Keratinocyte (primary cell): ENCODE results near the gene ASB10. TPM values are rescaled to one million over a fixed set of nuclear protein-coding genes. Genes with fewer than 3 reads are reported as not detected.

Experiments used
- DNase-seq: peaks from one replicate; pipeline ENCODE4 v3.0.0-alpha.2; 2011; ENCODE audit warnings: low read depth, missing footprints, low spot score
- FAIRE-seq: peaks from 2 replicates; lab custom pipeline; 2011; peaks lifted over from hg19 to GRCh38; lab: Jason Lieb, UNC
- H2AFZ ChIP-seq: 2 replicates; pipeline ENCODE4 v1.6.0; 2012; ENCODE audit warnings: low read length, control low read depth, inconsistent platforms; ENCODE audit not compliant: control insufficient read depth
- H3K27ac ChIP-seq: 2 replicates; pipeline ENCODE4 v1.5.1; 2011; ENCODE audit warnings: low read length; ENCODE audit not compliant: control insufficient read depth, insufficient read depth
- H3K27me3 ChIP-seq: 3 replicates; pipeline ENCODE4 v1.6.0; 2011; ENCODE audit warnings: low read length; ENCODE audit not compliant: control insufficient read depth, insufficient read depth; ENCODE audit errors: extremely low read depth
- H3K36me3 ChIP-seq, 2 experiments: 2 replicates in 1 of 2; 3 replicates in 1 of 2; pipeline ENCODE4 v1.5.1; 2011; ENCODE audit warnings: low read length in 2 of 2, mild to moderate bottlenecking in 1 of 2; ENCODE audit not compliant: control insufficient read depth in 2 of 2, insufficient read depth in 2 of 2; ENCODE audit errors: extremely low read depth in 1 of 2
- H3K4me1 ChIP-seq: 3 replicates; pipeline ENCODE4 v1.5.1; 2011; ENCODE audit warnings: low read length; ENCODE audit not compliant: control insufficient read depth, insufficient read depth; ENCODE audit errors: extremely low read depth
- H3K4me2 ChIP-seq: 3 replicates; pipeline ENCODE4 v1.6.0; 2011; ENCODE audit warnings: low read depth, low read length; ENCODE audit not compliant: control insufficient read depth, insufficient read depth; ENCODE audit errors: extremely low read depth
- H3K4me3 ChIP-seq, 3 experiments: fragments of 200-600 bp in 1 of 3; sonication (generic) in 1 of 3; 2 replicates in 2 of 3; 3 replicates in 1 of 3; pipeline ENCODE4 v1.5.1; 2011 to 2016; ENCODE audit warnings: low read length in 3 of 3, mild to moderate bottlenecking in 3 of 3, control low read depth in 2 of 3, inconsistent platforms in 1 of 3, low read depth in 1 of 3, mixed read lengths in 1 of 3, mixed run types in 1 of 3, moderate library complexity in 1 of 3; ENCODE audit not compliant: control insufficient read depth in 2 of 3, insufficient read depth in 2 of 3; ENCODE audit errors: extremely low read depth in 1 of 3
- H3K79me2 ChIP-seq: 2 replicates; pipeline ENCODE4 v1.6.0; 2012; ENCODE audit warnings: low read length; ENCODE audit not compliant: control insufficient read depth, insufficient read depth
- H3K9ac ChIP-seq: 3 replicates; pipeline ENCODE4 v1.6.0; 2011; ENCODE audit warnings: low read length; ENCODE audit not compliant: control insufficient read depth, insufficient read depth; ENCODE audit errors: extremely low read depth
- H3K9me1 ChIP-seq: 3 replicates; pipeline ENCODE4 v1.6.0; 2011; ENCODE audit warnings: low read length; ENCODE audit not compliant: control insufficient read depth, insufficient read depth; ENCODE audit errors: extremely low read depth
- H3K9me3 ChIP-seq: 2 replicates; pipeline ENCODE4 v1.5.1; 2012; ENCODE audit warnings: low read depth, low read length; ENCODE audit not compliant: control insufficient read depth
- H4K20me1 ChIP-seq: 3 replicates; pipeline ENCODE4 v1.6.0; 2011; ENCODE audit warnings: low read length; ENCODE audit not compliant: control insufficient read depth, insufficient read depth; ENCODE audit errors: extremely low read depth
- CTCF ChIP-seq, 3 experiments: IDR thresholded peaks in 1 of 3; conservative IDR thresholded peaks in 1 of 3; optimal IDR thresholded peaks in 1 of 3; 2 replicates in 2 of 3; 3 replicates in 1 of 3; pipeline versions ENCODE3 to v1.5.1; 2011; ENCODE audit warnings: low read length in 3 of 3, mild to moderate bottlenecking in 3 of 3, moderate library complexity in 2 of 3, control low read depth in 1 of 3, inconsistent platforms in 1 of 3; ENCODE audit not compliant: insufficient read depth in 2 of 3; ENCODE audit errors: extremely low read depth in 1 of 3
- EZH2 ChIP-seq: IDR thresholded peaks from one replicate; pipeline ENCODE4 v1.6.1; 2012; ENCODE audit warnings: inconsistent platforms, mild to moderate bottlenecking, low read length, moderate library complexity
- dilution Hi-C: fragments of 300-500 bp; cut with MboI; formaldehyde crosslinking; loops from one replicate; pipeline ENCODE4 v1.7.0; 2020; ENCODE audit warnings: low sequenced_read_pairs; ENCODE audit not compliant: extremely low pct_ligation_motif_present
- polyA plus RNA-seq, 5 experiments: library from polyadenylated mRNA; depleted of rRNA in 3 of 5; stranded (reverse) in 3 of 5; stranded (forward) in 1 of 5; unstranded in 1 of 5; fragments of >200 nt; gene quantifications; 1 replicate in 1 of 5; 2 replicates in 3 of 5; 3 replicates in 1 of 5; pipeline versions ENCODE4 v1.2.1 to v1.2.3, GENCODE V29; 2011 to 2012; ENCODE audit warnings: missing spikeins in 2 of 5, low read depth in 1 of 5, low replicate concordance in 1 of 5

Gene ASB10
- polyA plus RNA-seq, 1 donor (not counting 4 experiments of a cell fraction or from before 2014, with no cell fraction given): not detected

- dilution Hi-C loops: no loop called here
- no peak overlapping the region for H3K4me3 ChIP-seq
- TF ChIP-seq CTCF (optimal IDR thresholded peaks at IDR 0.05 in 1 of 3, IDR thresholded peaks at IDR 0.05 in 1 of 3, conservative IDR thresholded peaks at IDR 0.05 in 1 of 3; ENCODE audit: extremely low read depth in 1 of 3, insufficient read depth in 2 of 3, low read length in 3 of 3): no peak
- TF ChIP-seq EZH2: no peak
- peaks cover 10% of the 10 kb centered on the region for H4K20me1 ChIP-seq
- H3K4me1 ChIP-seq: no peaks in the 10 kb centered on the region
- DNase-seq: no peak
- H3K9me3 ChIP-seq: no peaks in the 10 kb centered on the region
- peaks cover 37 to 63% of the 10 kb centered on the region in 2 experiments for H3K36me3 ChIP-seq
- H3K79me2 ChIP-seq: no peaks in the 10 kb centered on the region
- no peak for FAIRE-seq
- H3K9ac ChIP-seq: no peak overlapping the region
- H2AFZ ChIP-seq: no peak overlapping the region
- no peak overlapping the region for H3K4me2 ChIP-seq
- H3K9me1 ChIP-seq: no peaks in the 10 kb centered on the region
- H3K27me3 ChIP-seq: no peaks in the 10 kb centered on the region
- no peak overlapping the region for H3K27ac ChIP-seq
Observed at GRCh38 chr7:151133266-151133985, 53.6 kb downstream of the ASB10 start.

GRCh38 chr7:151132461-151133205, 54.4 kb downstream of the ASB10 start:
- no peak overlapping the region for H3K4me2 ChIP-seq
- no peak overlapping the region for H3K27ac ChIP-seq
- H3K9ac ChIP-seq: no peak overlapping the region
- no peaks in the 10 kb centered on the region for H3K9me3 ChIP-seq
- DNase-seq (no peak), FAIRE-seq (no peak)
- H3K9me1 ChIP-seq: no peaks in the 10 kb centered on the region
- H3K27me3 ChIP-seq: no peaks in the 10 kb centered on the region
- TF ChIP-seq EZH2 (no peak), CTCF (optimal IDR thresholded peaks at IDR 0.05 in 1 of 3, IDR thresholded peaks at IDR 0.05 in 1 of 3, conservative IDR thresholded peaks at IDR 0.05 in 1 of 3; ENCODE audit: extremely low read depth in 1 of 3, insufficient read depth in 2 of 3, low read length in 3 of 3) (no peak)
- peaks cover 14% of the 10 kb centered on the region for H4K20me1 ChIP-seq
- peaks cover 45 to 65% of the 10 kb centered on the region in 2 experiments for H3K36me3 ChIP-seq
- dilution Hi-C loops: no loop called here
- H3K79me2 ChIP-seq: peaks cover 4% of the 10 kb centered on the region
- H3K4me3 ChIP-seq: no peak overlapping the region
- no peaks in the 10 kb centered on the region for H3K4me1 ChIP-seq
- H2AFZ ChIP-seq: no peak overlapping the region
